Measurements from ENCODE around the gene GLRB.

DNA sequence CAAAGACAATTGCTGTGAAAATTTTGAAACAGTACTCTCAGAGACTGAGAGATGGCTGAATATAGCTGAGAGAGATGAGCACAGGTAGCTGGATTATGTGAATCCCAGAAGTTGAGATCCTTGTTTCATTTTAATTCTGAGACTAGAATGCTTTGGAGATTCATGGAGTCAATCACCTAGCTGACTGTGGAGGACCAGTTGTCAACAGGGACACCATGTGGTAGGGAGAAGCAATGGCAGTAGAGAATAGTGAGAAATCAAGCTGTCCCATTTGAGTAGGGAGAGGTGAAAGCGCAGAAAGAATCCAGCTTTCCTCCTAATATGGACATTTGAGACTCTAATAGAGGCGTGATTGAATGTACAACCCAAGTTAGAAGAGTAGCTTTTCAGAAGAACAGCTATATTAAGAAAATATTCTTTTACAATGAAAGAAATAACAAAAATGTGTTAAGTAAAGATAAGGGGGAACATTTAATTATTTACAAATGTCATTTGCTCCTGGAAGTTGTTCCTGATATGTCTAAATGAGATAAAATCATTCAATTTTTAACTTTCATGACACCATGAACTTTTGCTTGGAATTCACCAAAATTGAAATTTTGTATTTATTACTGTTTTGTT is 30.3 kb upstream of the GLRB start:
- TF ChIP-seq ZNF174 (tag by site-specific recombination; IDR thresholded peaks at IDR 0.05), result no peak
- TF ChIP-seq ZNF660 (tag by site-specific recombination; IDR thresholded peaks at IDR 0.05), result 0 out of 2 replicates have a peak, but pooled peaks have one; percentile 27
- no peak for TF ChIP-seq TCF7L2 (IDR thresholded peaks at IDR 0.05; ENCODE audit: borderline replicate concordance, low read depth, low read length)
- TF ChIP-seq, protein P1, sequence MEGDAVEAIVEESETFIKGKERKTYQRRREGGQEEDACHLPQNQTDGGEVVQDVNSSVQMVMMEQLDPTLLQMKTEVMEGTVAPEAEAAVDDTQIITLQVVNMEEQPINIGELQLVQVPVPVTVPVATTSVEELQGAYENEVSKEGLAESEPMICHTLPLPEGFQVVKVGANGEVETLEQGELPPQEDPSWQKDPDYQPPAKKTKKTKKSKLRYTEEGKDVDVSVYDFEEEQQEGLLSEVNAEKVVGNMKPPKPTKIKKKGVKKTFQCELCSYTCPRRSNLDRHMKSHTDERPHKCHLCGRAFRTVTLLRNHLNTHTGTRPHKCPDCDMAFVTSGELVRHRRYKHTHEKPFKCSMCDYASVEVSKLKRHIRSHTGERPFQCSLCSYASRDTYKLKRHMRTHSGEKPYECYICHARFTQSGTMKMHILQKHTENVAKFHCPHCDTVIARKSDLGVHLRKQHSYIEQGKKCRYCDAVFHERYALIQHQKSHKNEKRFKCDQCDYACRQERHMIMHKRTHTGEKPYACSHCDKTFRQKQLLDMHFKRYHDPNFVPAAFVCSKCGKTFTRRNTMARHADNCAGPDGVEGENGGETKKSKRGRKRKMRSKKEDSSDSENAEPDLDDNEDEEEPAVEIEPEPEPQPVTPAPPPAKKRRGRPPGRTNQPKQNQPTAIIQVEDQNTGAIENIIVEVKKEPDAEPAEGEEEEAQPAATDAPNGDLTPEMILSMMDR (tag by site-specific recombination; IDR thresholded peaks at IDR 0.05), result peak; percentile 33; the same call in 1 of the 2 replicates
- no peak for TF ChIP-seq ZNF146 (tag by site-specific recombination; IDR thresholded peaks at IDR 0.05)
- TF ChIP-seq, protein P2, sequence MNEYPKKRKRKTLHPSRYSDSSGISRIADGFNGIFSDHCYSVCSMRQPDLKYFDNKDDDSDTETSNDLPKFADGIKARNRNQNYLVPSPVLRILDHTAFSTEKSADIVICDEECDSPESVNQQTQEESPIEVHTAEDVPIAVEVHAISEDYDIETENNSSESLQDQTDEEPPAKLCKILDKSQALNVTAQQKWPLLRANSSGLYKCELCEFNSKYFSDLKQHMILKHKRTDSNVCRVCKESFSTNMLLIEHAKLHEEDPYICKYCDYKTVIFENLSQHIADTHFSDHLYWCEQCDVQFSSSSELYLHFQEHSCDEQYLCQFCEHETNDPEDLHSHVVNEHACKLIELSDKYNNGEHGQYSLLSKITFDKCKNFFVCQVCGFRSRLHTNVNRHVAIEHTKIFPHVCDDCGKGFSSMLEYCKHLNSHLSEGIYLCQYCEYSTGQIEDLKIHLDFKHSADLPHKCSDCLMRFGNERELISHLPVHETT (tag by site-specific recombination; IDR thresholded peaks at IDR 0.05), result no peak
- TF ChIP-seq ZBTB11 (tag by site-specific recombination; conservative IDR thresholded peaks at IDR 0.05; ENCODE audit: low read depth), result no peak
- TF ChIP-seq REST (tag by site-specific recombination; IDR thresholded peaks at IDR 0.05), result no peak
- no peak for TF ChIP-seq ZEB2 (tag by site-specific recombination; IDR thresholded peaks at IDR 0.05)
- TF ChIP-seq INSM2 (tag by site-specific recombination; IDR thresholded peaks at IDR 0.05), result no peak
- TF ChIP-seq ZNF610 (tag by site-specific recombination; IDR thresholded peaks at IDR 0.05; ENCODE audit: borderline replicate concordance), result no peak
- TF ChIP-seq ZNF423 (tag by site-specific recombination; IDR thresholded peaks at IDR 0.05), result no peak
- no peak for TF ChIP-seq ZNF596 (tag by site-specific recombination; IDR thresholded peaks at IDR 0.05)

Measured in HEK293 (cell line).